Ovary (tissue), 3 donors: ENCODE data around the gene ANAPC5.

ENCODE experiments used
- EP300 ChIP-seq: sonication (generic); formaldehyde crosslinking; IDR thresholded peaks from one replicate; pipeline ENCODE4 v1.6.1; 2017; ENCODE audit warnings: antibody characterized with exemption
- POLR2A ChIP-seq: fragments of 450-650 bp; IDR thresholded peaks from one replicate; pipeline ENCODE4 v1.6.1; 2017; ENCODE audit warnings: antibody characterized with exemption, mild to moderate bottlenecking, moderate library complexity
- TF ChIP-seq, protein P1 (sequence below), 3 donors: fragments of 450-650 bp in 2 of 3; fragments of 200-600 bp in 1 of 3; IDR thresholded peaks; one replicate each; pipeline versions ENCODE4 v1.5.1 to v1.8.0; 2016 to 2022; ENCODE audit warnings: antibody characterized with exemption in 3 of 3, mild to moderate bottlenecking in 1 of 3
- donor health status: DM: no; HTN: no; CAD: no.

DNA sequence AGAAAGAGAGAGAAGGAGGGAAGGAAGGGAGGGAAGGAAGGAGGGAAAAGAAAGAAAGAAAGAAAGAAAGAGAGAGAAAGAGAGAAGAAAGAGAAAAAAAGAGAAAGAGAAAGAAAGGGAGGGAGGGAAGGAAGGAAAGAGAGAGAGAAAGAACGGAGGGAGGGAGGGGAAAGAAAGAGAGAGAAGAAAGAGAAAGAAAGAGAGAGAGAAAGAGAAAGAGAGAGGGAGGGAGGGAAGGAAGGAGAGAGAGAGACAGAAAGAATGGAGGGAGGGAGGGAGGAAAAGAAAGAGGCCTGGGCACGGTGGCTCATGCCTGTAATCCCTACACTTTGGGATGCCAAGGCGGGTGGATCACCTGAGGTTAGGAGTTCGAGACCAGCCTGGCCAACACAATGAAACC is 5.1 kb upstream of the ANAPC5 start:
- TF ChIP-seq, protein P1, sequence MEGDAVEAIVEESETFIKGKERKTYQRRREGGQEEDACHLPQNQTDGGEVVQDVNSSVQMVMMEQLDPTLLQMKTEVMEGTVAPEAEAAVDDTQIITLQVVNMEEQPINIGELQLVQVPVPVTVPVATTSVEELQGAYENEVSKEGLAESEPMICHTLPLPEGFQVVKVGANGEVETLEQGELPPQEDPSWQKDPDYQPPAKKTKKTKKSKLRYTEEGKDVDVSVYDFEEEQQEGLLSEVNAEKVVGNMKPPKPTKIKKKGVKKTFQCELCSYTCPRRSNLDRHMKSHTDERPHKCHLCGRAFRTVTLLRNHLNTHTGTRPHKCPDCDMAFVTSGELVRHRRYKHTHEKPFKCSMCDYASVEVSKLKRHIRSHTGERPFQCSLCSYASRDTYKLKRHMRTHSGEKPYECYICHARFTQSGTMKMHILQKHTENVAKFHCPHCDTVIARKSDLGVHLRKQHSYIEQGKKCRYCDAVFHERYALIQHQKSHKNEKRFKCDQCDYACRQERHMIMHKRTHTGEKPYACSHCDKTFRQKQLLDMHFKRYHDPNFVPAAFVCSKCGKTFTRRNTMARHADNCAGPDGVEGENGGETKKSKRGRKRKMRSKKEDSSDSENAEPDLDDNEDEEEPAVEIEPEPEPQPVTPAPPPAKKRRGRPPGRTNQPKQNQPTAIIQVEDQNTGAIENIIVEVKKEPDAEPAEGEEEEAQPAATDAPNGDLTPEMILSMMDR (IDR thresholded peaks at IDR 0.05): no peak
- no peak for TF ChIP-seq POLR2A
- no peak for TF ChIP-seq EP300
